C4-2B (cell line): Measurements from ENCODE around the gene BFSP1.

Experiments used
- H3K27ac ChIP-seq: fragments of 450-650 bp; 2 replicates; pipeline ENCODE4 v1.5.1; 2017
- CTCF ChIP-seq: fragments of 450-650 bp; conservative IDR thresholded peaks from 2 replicates; pipeline ENCODE4 v1.5.1; 2017; ENCODE audit warnings: mild to moderate bottlenecking
- ZFX ChIP-seq: fragments of 450-650 bp; IDR thresholded peaks from 2 replicates; pipeline ENCODE4 v1.6.1; 2017

The BFSP1 gene

GRCh38 chr20:17520583-17520982 is 10.6 kb downstream of the BFSP1 start:
- H3K27ac ChIP-seq, result no peak overlapping the region
- TF ChIP-seq ZFX (no peak), CTCF (no peak)

GRCh38 chr20:17519606-17520285 is 11.4 kb downstream of the BFSP1 start:
- no peak for TF ChIP-seq ZFX
- TF ChIP-seq CTCF, result no peak
- no peak overlapping the region for H3K27ac ChIP-seq

DNA sequence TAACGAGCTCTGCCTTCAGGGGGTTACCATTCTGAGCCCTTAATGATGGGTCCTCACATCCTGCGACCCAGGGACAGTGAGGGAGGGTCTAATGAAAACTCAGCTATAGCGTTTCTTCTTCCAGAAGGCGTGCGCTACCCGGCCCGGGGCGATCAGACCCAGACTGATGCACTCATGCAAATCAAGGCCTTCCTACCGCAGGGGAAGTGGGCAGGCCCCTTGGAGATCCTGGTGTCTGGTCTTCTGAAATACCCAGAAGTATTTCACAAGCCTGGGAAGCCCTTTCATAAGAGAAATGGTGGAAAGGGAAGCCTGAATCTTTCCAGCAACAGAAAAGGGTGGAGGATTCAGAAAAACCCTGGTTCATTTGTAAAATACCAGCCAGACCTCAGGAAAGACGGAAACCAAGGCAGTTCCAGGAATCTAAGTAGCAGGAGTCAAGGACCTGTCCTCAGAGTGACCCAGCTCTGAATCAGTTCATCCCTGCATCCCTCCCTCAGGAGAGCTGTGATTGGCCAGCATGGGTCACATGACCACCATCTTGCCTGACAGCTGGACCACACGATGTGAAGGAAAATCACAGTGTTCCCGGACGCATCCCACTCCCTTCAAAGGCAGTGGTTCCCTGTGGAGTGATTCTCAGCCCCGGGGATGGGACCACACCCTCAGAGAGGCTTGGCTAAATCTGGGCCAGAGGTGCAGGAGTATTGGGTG is 12.7 kb downstream of the BFSP1 start:
- no peak for TF ChIP-seq ZFX
- no peak for TF ChIP-seq CTCF
- H3K27ac ChIP-seq, result no peak overlapping the region

GRCh38 chr20:17515053-17515452 is 16.1 kb downstream of the BFSP1 start:
- no peak for TF ChIP-seq CTCF
- TF ChIP-seq ZFX, result no peak
- H3K27ac ChIP-seq, result no peak overlapping the region

DNA sequence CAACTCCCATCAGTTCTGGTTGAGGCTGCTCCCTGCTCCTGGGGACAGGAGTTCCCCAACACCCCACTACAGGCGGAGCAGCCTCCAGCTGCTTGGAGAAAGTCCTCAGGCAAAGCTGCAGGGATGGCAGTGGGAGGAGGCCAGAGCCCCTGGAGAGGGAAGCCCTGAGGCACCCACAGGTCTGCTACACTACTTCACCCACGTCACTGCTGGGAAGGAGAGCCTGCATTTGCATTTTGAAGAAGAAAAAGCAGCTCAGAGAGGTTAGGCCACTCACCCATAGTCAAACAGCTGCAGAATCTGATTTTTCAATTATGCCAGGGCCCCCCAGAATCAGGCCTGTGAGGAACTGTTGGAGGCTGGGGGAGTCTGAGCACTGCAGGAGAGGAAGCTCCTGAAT is 17.2 kb downstream of the BFSP1 start:
- TF ChIP-seq ZFX (no peak), CTCF (no peak)
- no peak overlapping the region for H3K27ac ChIP-seq

DNA sequence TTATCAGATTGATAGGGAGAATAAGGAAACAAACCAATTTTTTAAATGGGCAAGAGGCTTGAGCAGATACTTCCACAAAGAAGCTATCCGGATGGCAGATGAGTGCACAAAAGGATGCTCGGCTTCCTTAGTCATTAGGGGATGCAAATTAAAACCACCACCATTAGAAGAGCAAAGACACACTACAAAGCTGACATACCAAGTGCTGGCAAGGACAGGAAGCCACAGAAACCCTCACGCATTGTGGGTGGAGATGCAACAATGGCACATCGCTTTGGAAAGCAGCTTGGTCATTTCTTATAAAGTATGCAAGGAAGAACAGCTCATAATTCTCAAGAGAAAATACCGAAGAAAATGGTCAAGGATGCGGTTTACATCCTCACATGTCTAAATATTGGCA is 19.8 kb downstream of the BFSP1 start:
- H3K27ac ChIP-seq, result no peak overlapping the region
- TF ChIP-seq ZFX (no peak), CTCF (no peak)

GRCh38 chr20:17510548-17510947 is 20.6 kb downstream of the BFSP1 start:
- no peak for TF ChIP-seq CTCF
- TF ChIP-seq ZFX, result no peak
- H3K27ac ChIP-seq, result no peak overlapping the region
